HEK293 (cell line): ENCODE data around the gene ZBED5.

Experiments used
- CTCF ChIA-PET: fragments of 350-600 bp; formaldehyde crosslinking; extraction: SDS; loops from one replicate; lab custom pipeline; 2021; ENCODE audit warnings: antibody characterized with exemption; lab: Yijun Ruan, JAX
- POLR2A ChIA-PET: fragments of 300-600 bp; formaldehyde crosslinking; extraction: SDS; loops from one replicate; lab custom pipeline; 2020; ENCODE audit warnings: antibody characterized with exemption, inconsistent platforms; lab: Yijun Ruan, JAX
- H3K27ac ChIP-seq: fragments of 200-500 bp; sonication (Bioruptor generic); 2 replicates; pipeline ENCODE4 v1.5.1; 2014; ENCODE audit warnings: low read depth, low read length, control low read depth, inconsistent platforms; ENCODE audit errors: extremely low read depth
- H3K36me3 ChIP-seq, 2 experiments: fragments of 200-500 bp in 1 of 2; sonication (Bioruptor generic) in 1 of 2; 1 replicate in 1 of 2; 2 replicates in 1 of 2; pipeline ENCODE4 v1.5.1; 2014 to 2017; ENCODE audit warnings: inconsistent platforms in 2 of 2, low read length in 2 of 2; ENCODE audit not compliant: control insufficient read depth in 2 of 2, insufficient read depth in 1 of 2
- H3K4me1 ChIP-seq: fragments of 200-500 bp; sonication (Bioruptor generic); 2 replicates; pipeline ENCODE4 v1.5.1; 2014; ENCODE audit warnings: mild to moderate bottlenecking, low read length, inconsistent platforms; ENCODE audit not compliant: control insufficient read depth, insufficient read depth
- H3K4me3 ChIP-seq: 2 replicates; pipeline ENCODE4 v1.5.1; 2011; ENCODE audit warnings: low read depth, mild to moderate bottlenecking, control low read depth, low read length, moderate library complexity
- H3K9me3 ChIP-seq: fragments of 200-500 bp; sonication (Bioruptor generic); 2 replicates; pipeline ENCODE4 v1.5.1; 2014; ENCODE audit warnings: low read depth, low read length, inconsistent platforms; ENCODE audit not compliant: control insufficient read depth, insufficient read depth
- BCL11B ChIP-seq: fragments of 450-650 bp; formaldehyde crosslinking; IDR thresholded peaks from 2 replicates; pipeline ENCODE4 v1.5.1; 2016; ENCODE audit warnings: low read depth, missing biosample characterization, missing genetic modification characterization
- FEZF1 ChIP-seq: fragments of 450-650 bp; formaldehyde crosslinking; IDR thresholded peaks from 2 replicates; pipeline ENCODE4 v1.5.1; 2016; ENCODE audit warnings: missing biosample characterization, missing genetic modification characterization
- KLF16 ChIP-seq: fragments of 450-650 bp; formaldehyde crosslinking; IDR thresholded peaks from 2 replicates; pipeline ENCODE4 v1.5.1; 2017; ENCODE audit warnings: missing biosample characterization, missing genetic modification characterization
- PRDM1 ChIP-seq: fragments of 450-650 bp; formaldehyde crosslinking; IDR thresholded peaks from 2 replicates; pipeline ENCODE4; 2016; ENCODE audit warnings: missing biosample characterization, missing genetic modification characterization
- PRDM10 ChIP-seq: fragments of 450-650 bp; formaldehyde crosslinking; IDR thresholded peaks from 2 replicates; pipeline ENCODE4 v1.5.1; 2016; ENCODE audit warnings: missing biosample characterization, missing genetic modification characterization
- SALL2 ChIP-seq: fragments of 450-650 bp; formaldehyde crosslinking; IDR thresholded peaks from 2 replicates; pipeline ENCODE4 v1.5.0; 2017; ENCODE audit warnings: missing biosample characterization, mild to moderate bottlenecking, missing genetic modification characterization, borderline replicate concordance
- SETDB1 ChIP-seq: IDR thresholded peaks from one replicate; pipeline ENCODE4 v1.6.1; 2017; ENCODE audit warnings: mild to moderate bottlenecking, low read length, moderate library complexity, mixed read lengths; ENCODE audit not compliant: insufficient read length
- ZBTB20 ChIP-seq: fragments of 450-650 bp; formaldehyde crosslinking; IDR thresholded peaks from 2 replicates; pipeline ENCODE4 v1.5.1; 2016; ENCODE audit warnings: missing biosample characterization, missing genetic modification characterization
- ZIC2 ChIP-seq: fragments of 450-650 bp; formaldehyde crosslinking; IDR thresholded peaks from 2 replicates; pipeline ENCODE4 v1.5.1; 2016; ENCODE audit warnings: missing biosample characterization, missing genetic modification characterization
- ZNF10 ChIP-seq: fragments of 450-650 bp; formaldehyde crosslinking; IDR thresholded peaks from 2 replicates; pipeline ENCODE4 v1.5.1; 2017; ENCODE audit warnings: missing biosample characterization, missing genetic modification characterization
- ZNF133 ChIP-seq: fragments of 450-650 bp; formaldehyde crosslinking; IDR thresholded peaks from 2 replicates; pipeline ENCODE4 v1.5.1; 2016; ENCODE audit warnings: missing biosample characterization, missing genetic modification characterization
- ZNF146 ChIP-seq: fragments of 450-650 bp; formaldehyde crosslinking; IDR thresholded peaks from 2 replicates; pipeline ENCODE4 v1.5.1; 2016; ENCODE audit warnings: missing biosample characterization, missing genetic modification characterization
- ZNF157 ChIP-seq: fragments of 450-650 bp; formaldehyde crosslinking; IDR thresholded peaks from 2 replicates; pipeline ENCODE4 v1.5.1; 2016; ENCODE audit warnings: missing biosample characterization, missing genetic modification characterization
- ZNF169 ChIP-seq: fragments of 450-650 bp; formaldehyde crosslinking; IDR thresholded peaks from 2 replicates; pipeline ENCODE4 v1.5.1; 2016; ENCODE audit warnings: missing biosample characterization, missing genetic modification characterization
- ZNF175 ChIP-seq: fragments of 450-650 bp; formaldehyde crosslinking; IDR thresholded peaks from 2 replicates; pipeline ENCODE4 v1.5.1; 2016; ENCODE audit warnings: missing biosample characterization, missing genetic modification characterization
- ZNF184 ChIP-seq: fragments of 450-650 bp; IDR thresholded peaks from 2 replicates; pipeline ENCODE4 v1.5.1; 2018; ENCODE audit warnings: missing biosample characterization, mild to moderate bottlenecking, missing genetic modification characterization
- ZNF19 ChIP-seq: fragments of 450-650 bp; formaldehyde crosslinking; IDR thresholded peaks from 2 replicates; pipeline ENCODE4; 2016; ENCODE audit warnings: missing biosample characterization, missing genetic modification characterization, low read depth
- ZNF48 ChIP-seq: fragments of 450-650 bp; formaldehyde crosslinking; IDR thresholded peaks from 2 replicates; pipeline ENCODE4 v1.5.1; 2016; ENCODE audit warnings: missing biosample characterization, missing genetic modification characterization
- ZNF510 ChIP-seq: fragments of 450-650 bp; formaldehyde crosslinking; IDR thresholded peaks from 2 replicates; pipeline ENCODE4 v1.5.1; 2018; ENCODE audit warnings: mild to moderate bottlenecking, missing genetic modification characterization, missing biosample characterization; ENCODE audit not compliant: insufficient replicate concordance
- ZNF626 ChIP-seq: fragments of 450-650 bp; sonication (Bioruptor Pico); formaldehyde crosslinking; IDR thresholded peaks from 2 replicates; pipeline ENCODE4 v1.5.1; 2018; ENCODE audit warnings: missing biosample characterization, missing genetic modification characterization, inconsistent platforms
- ZNF629 ChIP-seq: fragments of 450-650 bp; formaldehyde crosslinking; IDR thresholded peaks from 2 replicates; pipeline ENCODE4 v1.5.1; 2017; ENCODE audit warnings: missing biosample characterization, missing genetic modification characterization
- ZNF645 ChIP-seq: fragments of 450-650 bp; formaldehyde crosslinking; IDR thresholded peaks from 2 replicates; pipeline ENCODE4; 2016; ENCODE audit warnings: missing biosample characterization, missing genetic modification characterization
- ZNF707 ChIP-seq: fragments of 450-650 bp; formaldehyde crosslinking; IDR thresholded peaks from 2 replicates; pipeline ENCODE4 v1.5.1; 2016; ENCODE audit warnings: missing biosample characterization, missing genetic modification characterization
- ZNF785 ChIP-seq: fragments of 450-650 bp; formaldehyde crosslinking; IDR thresholded peaks from 2 replicates; pipeline ENCODE4 v1.5.1; 2016; ENCODE audit warnings: missing biosample characterization, missing genetic modification characterization
- ZSCAN5A ChIP-seq: fragments of 450-650 bp; formaldehyde crosslinking; IDR thresholded peaks from 2 replicates; pipeline ENCODE4 v1.5.1; 2016; ENCODE audit warnings: missing biosample characterization, missing genetic modification characterization
- TF ChIP-seq, protein P1 (sequence below): fragments of 450-650 bp; formaldehyde crosslinking; IDR thresholded peaks from 2 replicates; pipeline ENCODE4 v1.5.1; 2016; ENCODE audit warnings: missing biosample characterization, missing genetic modification characterization
- TF ChIP-seq, protein P2 (sequence below): fragments of 450-650 bp; formaldehyde crosslinking; IDR thresholded peaks from 2 replicates; pipeline ENCODE4 v1.5.1; 2016; ENCODE audit warnings: missing biosample characterization, missing genetic modification characterization, low read depth

ZBED5 gene

GRCh38 chr11:10813945-10814344, 43.9 kb downstream of the ZBED5 start (continued):
- no peak for TF ChIP-seq ZIC2 (tag by site-specific recombination)
- TF ChIP-seq ZNF169 (tag by site-specific recombination), result no peak
- no peak for TF ChIP-seq ZNF175 (tag by site-specific recombination)
- TF ChIP-seq ZNF626, result no peak
- TF ChIP-seq ZNF510 (tag by site-specific recombination), result no peak
- TF ChIP-seq ZNF785 (tag by site-specific recombination), result no peak
- TF ChIP-seq ZNF707 (tag by site-specific recombination), result no peak
- no peak for TF ChIP-seq FEZF1 (tag by site-specific recombination)
- no peak for TF ChIP-seq ZNF19 (tag by site-specific recombination)

- ChIA-PET POLR2A (interaction anchor here (0.7 to 3.6 kb wide), 65 partner anchors 9 to 1349 kb away, joined by 3 to 194 read pairs (median 7); partner anchors contain the start of genes ADM, CTR9, GALNT18 and RNF141), CTCF (interaction anchor here (0.6 to 1.2 kb wide), 10 partner anchors 14 to 227 kb away, joined by 3 to 5 read pairs (median 4); partner anchors contain the start of gene CTR9)
- H3K27ac ChIP-seq, result peak overlapping the region; percentile 71
- H3K36me3 ChIP-seq, result peaks cover 0 to 32% of the 10 kb centered on the region in 2 experiments
- H3K9me3 ChIP-seq, result no peaks in the 10 kb centered on the region
- peak overlapping the region; percentile 54 for H3K4me3 ChIP-seq
- H3K4me1 ChIP-seq, result no peaks in the 10 kb centered on the region
- TF ChIP-seq, protein P1, sequence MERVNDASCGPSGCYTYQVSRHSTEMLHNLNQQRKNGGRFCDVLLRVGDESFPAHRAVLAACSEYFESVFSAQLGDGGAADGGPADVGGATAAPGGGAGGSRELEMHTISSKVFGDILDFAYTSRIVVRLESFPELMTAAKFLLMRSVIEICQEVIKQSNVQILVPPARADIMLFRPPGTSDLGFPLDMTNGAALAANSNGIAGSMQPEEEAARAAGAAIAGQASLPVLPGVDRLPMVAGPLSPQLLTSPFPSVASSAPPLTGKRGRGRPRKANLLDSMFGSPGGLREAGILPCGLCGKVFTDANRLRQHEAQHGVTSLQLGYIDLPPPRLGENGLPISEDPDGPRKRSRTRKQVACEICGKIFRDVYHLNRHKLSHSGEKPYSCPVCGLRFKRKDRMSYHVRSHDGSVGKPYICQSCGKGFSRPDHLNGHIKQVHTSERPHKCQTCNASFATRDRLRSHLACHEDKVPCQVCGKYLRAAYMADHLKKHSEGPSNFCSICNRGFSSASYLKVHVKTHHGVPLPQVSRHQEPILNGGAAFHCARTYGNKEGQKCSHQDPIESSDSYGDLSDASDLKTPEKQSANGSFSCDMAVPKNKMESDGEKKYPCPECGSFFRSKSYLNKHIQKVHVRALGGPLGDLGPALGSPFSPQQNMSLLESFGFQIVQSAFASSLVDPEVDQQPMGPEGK (tag by site-specific recombination), result peak; percentile 65; the same call in 1 of the 2 replicates
- TF ChIP-seq ZNF157 (tag by site-specific recombination) (no peak), ZNF184 (no peak), ZNF133 (no peak), ZNF629 (tag by site-specific recombination) (no peak), ZNF645 (tag by site-specific recombination) (no peak), PRDM10 (no peak), ZNF10 (tag by site-specific recombination) (no peak), BCL11B (no peak), ZNF48 (tag by site-specific recombination) (no peak), PRDM1 (tag by site-specific recombination) (peak; percentile 82; the same call in 1 of the 2 replicates), SETDB1 (no peak), ZBTB20 (peak; percentile 47), ZNF146 (no peak), KLF16 (tag by site-specific recombination) (no peak), SALL2 (tag by site-specific recombination) (no peak), ZSCAN5A (no peak)
- TF ChIP-seq, protein P2, sequence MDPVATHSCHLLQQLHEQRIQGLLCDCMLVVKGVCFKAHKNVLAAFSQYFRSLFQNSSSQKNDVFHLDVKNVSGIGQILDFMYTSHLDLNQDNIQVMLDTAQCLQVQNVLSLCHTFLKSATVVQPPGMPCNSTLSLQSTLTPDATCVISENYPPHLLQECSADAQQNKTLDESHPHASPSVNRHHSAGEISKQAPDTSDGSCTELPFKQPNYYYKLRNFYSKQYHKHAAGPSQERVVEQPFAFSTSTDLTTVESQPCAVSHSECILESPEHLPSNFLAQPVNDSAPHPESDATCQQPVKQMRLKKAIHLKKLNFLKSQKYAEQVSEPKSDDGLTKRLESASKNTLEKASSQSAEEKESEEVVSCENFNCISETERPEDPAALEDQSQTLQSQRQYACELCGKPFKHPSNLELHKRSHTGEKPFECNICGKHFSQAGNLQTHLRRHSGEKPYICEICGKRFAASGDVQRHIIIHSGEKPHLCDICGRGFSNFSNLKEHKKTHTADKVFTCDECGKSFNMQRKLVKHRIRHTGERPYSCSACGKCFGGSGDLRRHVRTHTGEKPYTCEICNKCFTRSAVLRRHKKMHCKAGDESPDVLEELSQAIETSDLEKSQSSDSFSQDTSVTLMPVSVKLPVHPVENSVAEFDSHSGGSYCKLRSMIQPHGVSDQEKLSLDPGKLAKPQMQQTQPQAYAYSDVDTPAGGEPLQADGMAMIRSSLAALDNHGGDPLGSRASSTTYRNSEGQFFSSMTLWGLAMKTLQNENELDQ (tag by site-specific recombination), result no peak
Observed at GRCh38 chr11:10809373-10810160, 48.3 kb downstream of the ZBED5 start.
